ENCODE data around the gene GJC2.

DNA sequence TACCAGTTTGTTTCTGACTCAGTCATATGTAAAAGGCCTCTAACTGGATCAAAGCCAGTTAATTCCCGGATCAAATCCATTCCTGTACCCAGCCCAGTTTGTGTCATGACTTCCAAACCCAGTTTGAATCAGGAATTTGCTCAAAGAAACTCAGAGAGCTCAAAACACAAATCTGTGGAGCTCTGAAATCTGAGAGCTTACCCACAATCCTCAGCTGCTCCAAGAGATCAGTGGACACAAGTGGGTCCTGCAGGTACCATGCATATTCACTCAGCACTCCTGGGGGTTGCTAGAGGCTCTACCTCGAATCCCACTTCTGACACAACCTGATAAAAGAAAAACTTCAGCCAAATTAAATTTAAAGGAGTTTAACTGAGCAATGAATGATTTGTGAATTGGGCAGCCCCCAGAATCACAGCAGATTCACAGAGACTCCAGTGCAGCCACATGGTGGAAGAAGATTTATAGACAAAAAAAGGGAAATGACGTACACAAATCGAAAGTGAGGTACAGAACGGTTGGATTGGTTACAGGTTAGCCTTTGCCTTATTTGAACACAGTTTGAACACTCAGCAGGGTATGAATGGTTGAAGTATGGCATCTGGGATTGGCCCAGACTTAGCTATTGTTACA is 28.8 kb upstream of the GJC2 start:
- peak in 1 of 6 experiments; percentile 25 for TF ChIP-seq CTCF (IDR thresholded peaks at IDR 0.05)
- TF ChIP-seq POLR2A (IDR thresholded peaks at IDR 0.05) = no peak
